Adipocyte (in vitro differentiated cells): ENCODE results near the gene HABP2.
A peak's percentile ranks its signal among the peaks of the same experiment; 100 is the strongest.

Experiments
- DNase-seq: peaks from one replicate; pipeline ENCODE4 v3.0.0-alpha.2; 2015; ENCODE audit warnings: low read depth
- H3K27me3 ChIP-seq: replicated peaks from 2 replicates; pipeline ENCODE4 v1.7.0; 2013; ENCODE audit warnings: mild to moderate bottlenecking, low read length, moderate library complexity; ENCODE audit not compliant: control insufficient read depth, insufficient read depth
- H3K36me3 ChIP-seq: 2 replicates; pipeline ENCODE4 v1.7.0; 2013; ENCODE audit warnings: low read length, mild to moderate bottlenecking, moderate library complexity; ENCODE audit not compliant: control insufficient read depth, insufficient read depth, severe bottlenecking
- H3K4me1 ChIP-seq: 2 replicates; pipeline ENCODE4 v1.7.0; 2013; ENCODE audit warnings: mild to moderate bottlenecking, low read length, moderate library complexity; ENCODE audit not compliant: control insufficient read depth, insufficient read depth
- H3K4me3 ChIP-seq: 2 replicates; pipeline ENCODE4 v1.7.0; 2013; ENCODE audit warnings: mild to moderate bottlenecking, low read length, moderate library complexity
- H3K9ac ChIP-seq: 2 replicates; pipeline ENCODE4 v1.7.0; 2013; ENCODE audit warnings: mild to moderate bottlenecking, low read length, moderate library complexity
- H3K9me3 ChIP-seq: 2 replicates; pipeline ENCODE4 v1.7.0; 2013; ENCODE audit warnings: mild to moderate bottlenecking, low read length, moderate library complexity; ENCODE audit not compliant: control insufficient read depth

Gene HABP2

GRCh38 chr10:113518816-113519591 is 33.8 kb upstream of the HABP2 start:
- H3K36me3 ChIP-seq, result no peaks in the 10 kb centered on the region
- no peak for DNase-seq

GRCh38 chr10:113519681-113520115 is 33.2 kb upstream of the HABP2 start:
- no peak for DNase-seq
- H3K36me3 ChIP-seq, result no peaks in the 10 kb centered on the region
- H3K4me3 ChIP-seq, result no peak overlapping the region
- H3K4me1 ChIP-seq, result peaks cover 36% of the 10 kb centered on the region
- H3K9me3 ChIP-seq, result no peaks in the 10 kb centered on the region
- H3K27me3 ChIP-seq, result no peaks in the 10 kb centered on the region
- no peak overlapping the region for H3K9ac ChIP-seq

More at GRCh38 chr10:113518816-113519591, 33.8 kb upstream of the HABP2 start:
- Histone ChIP-seq H3K9me3 (no peaks in the 10 kb centered on the region), H3K27me3 (no peaks in the 10 kb centered on the region), H3K4me1 (peaks cover 31% of the 10 kb centered on the region), H3K9ac (no peak overlapping the region), H3K4me3 (no peak overlapping the region)

DNA sequence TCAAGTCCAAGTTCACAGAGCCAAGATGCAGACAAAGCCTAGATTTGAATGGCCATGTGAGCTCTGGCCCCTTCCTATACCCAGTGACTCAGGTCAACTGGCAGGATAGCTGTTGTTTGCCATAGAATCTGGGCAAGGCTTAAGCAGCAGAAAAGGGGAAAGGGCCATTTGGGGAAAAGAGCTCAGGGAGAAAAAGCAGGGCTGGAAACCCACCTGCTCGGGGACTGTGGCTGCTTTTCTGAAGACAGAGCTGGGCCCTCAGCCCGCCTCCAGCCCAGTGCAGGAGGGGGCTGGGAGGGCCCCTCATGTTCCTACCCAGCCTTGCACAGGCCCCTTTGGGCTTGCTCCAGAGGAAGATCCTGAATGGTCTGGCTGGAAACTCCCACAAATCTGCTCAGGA is 32.6 kb upstream of the HABP2 start:
- no peak for DNase-seq
- H3K9me3 ChIP-seq, result no peaks in the 10 kb centered on the region
- H3K4me1 ChIP-seq, result peaks cover 38% of the 10 kb centered on the region
- H3K4me3 ChIP-seq, result no peak overlapping the region
- H3K27me3 ChIP-seq, result no peaks in the 10 kb centered on the region
- H3K9ac ChIP-seq, result no peak overlapping the region
- no peaks in the 10 kb centered on the region for H3K36me3 ChIP-seq

DNA sequence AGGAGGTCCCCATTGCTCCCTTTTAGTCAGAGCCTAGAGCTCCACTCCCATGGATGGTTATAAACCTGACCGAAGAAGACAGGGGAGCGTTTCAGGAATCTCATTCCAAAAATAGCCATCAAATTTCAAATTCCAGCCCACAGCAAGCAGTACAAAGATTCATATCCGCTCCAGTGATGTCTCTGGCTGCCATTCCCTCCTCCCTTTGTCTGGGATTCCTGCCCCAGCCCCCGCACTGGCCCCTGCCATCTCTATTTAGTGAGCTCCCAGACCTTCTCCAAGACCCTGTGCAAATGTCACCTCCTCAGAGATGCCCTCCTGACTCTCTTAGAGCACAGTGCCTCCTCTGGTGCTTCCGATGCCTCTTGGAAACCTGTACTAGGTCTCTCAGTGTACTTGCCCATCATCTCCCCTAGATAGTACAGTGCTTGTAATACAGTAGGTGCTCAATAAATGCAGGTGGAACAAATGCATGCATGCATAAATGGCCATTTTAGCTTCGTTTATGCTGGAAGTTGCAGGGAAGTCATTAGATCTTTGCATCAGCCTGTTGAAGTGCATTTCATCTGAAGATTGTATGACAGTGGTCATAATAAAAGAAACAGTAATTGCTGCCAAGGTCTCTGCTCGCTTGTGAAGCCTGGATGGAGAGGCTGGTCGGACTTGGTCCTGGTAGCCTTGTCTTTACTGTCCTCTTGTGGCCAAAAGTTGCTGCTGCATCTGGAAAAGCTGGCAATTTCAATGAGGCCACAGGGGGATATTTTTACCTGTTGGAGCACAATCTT is 32.0 kb upstream of the HABP2 start:
- no peak overlapping the region for H3K9ac ChIP-seq
- peak; percentile 91 for DNase-seq
- peaks cover 38% of the 10 kb centered on the region for H3K4me1 ChIP-seq
- no peaks in the 10 kb centered on the region for H3K27me3 ChIP-seq
- no peaks in the 10 kb centered on the region for H3K9me3 ChIP-seq
- H3K36me3 ChIP-seq, result no peaks in the 10 kb centered on the region
- H3K4me3 ChIP-seq, result no peak overlapping the region

GRCh38 chr10:113521475-113521795 is 31.4 kb upstream of the HABP2 start:
- Histone ChIP-seq H3K9ac (no peak overlapping the region), H3K4me3 (no peak overlapping the region), H3K36me3 (no peaks in the 10 kb centered on the region), H3K9me3 (no peaks in the 10 kb centered on the region), H3K27me3 (no peaks in the 10 kb centered on the region), H3K4me1 (peaks cover 39% of the 10 kb centered on the region)
- DNase-seq, result no peak

DNA sequence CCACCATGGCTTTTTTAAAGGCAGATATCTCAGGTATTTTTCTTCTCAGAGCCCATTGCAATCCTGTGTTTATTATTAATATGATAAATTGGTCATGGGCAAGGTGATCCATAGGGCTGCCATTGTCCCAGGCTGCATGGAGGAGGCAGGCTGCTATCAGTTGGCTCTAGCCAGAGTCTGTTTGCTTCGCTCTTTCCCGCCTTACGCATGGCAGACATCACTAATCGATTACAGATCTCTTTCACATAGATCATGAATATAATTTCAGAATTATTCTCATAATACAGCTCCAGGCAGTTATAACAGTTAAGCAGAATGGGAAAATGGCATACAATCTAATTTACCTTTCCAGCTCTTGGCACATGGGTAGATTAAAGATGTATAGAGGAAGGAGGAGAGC is 30.4 kb upstream of the HABP2 start:
- Histone ChIP-seq H3K4me3 (no peak overlapping the region), H3K9ac (peak overlapping the region; percentile 25), H3K36me3 (no peaks in the 10 kb centered on the region), H3K27me3 (no peaks in the 10 kb centered on the region), H3K9me3 (no peaks in the 10 kb centered on the region), H3K4me1 (peaks cover 49% of the 10 kb centered on the region)
- no peak for DNase-seq

DNA sequence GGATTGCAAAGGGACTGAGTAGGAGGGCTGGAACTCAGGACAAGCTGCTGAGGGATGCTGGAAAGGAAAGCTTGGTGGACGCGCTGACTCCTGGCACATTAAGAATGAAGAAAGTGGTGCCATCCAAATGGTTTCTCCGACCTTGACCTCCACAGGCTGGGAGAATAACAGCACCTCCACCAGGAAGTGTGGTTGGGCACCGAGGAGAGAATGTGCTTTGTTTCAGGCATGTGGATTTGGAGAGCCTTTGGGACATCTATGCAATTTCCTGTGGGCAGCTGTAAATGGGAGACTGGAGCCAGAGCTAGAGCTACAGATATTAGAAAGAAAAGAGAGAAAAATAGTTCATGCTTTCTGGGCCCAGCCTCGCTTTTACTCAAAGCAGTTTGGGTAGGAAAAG is 29.8 kb upstream of the HABP2 start:
- H3K4me1 ChIP-seq, result peaks cover 54% of the 10 kb centered on the region
- DNase-seq, result no peak
- H3K4me3 ChIP-seq, result no peak overlapping the region
- peak overlapping the region; percentile 25 for H3K9ac ChIP-seq
- H3K36me3 ChIP-seq, result no peaks in the 10 kb centered on the region
- no peaks in the 10 kb centered on the region for H3K9me3 ChIP-seq
- H3K27me3 ChIP-seq, result no peaks in the 10 kb centered on the region

DNA sequence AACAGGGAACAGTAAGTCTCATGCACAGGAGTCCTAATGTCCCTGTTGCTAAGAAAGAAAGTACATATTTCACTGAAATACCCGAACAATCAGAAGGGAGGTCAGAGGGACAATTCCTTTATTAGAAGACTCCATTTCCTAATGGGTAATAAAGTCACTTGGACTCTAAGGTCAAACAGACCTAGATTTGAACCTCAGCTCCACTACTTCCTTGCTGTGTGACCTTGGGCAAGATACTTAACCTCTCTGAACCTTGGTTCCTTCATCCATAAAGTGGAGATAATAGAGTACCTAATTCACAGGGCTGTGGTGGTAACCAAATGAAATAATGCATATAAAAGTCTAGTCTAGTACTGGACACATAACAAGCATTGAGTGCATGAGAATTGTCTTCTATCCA is 29.2 kb upstream of the HABP2 start:
- Histone ChIP-seq H3K27me3 (no peaks in the 10 kb centered on the region), H3K36me3 (no peaks in the 10 kb centered on the region), H3K4me1 (peaks cover 54% of the 10 kb centered on the region), H3K9me3 (no peaks in the 10 kb centered on the region), H3K9ac (peak overlapping the region; percentile 25), H3K4me3 (no peak overlapping the region)
- DNase-seq, result no peak

- no peak for DNase-seq
- Histone ChIP-seq H3K4me1 (peaks cover 54% of the 10 kb centered on the region), H3K4me3 (no peak overlapping the region), H3K9ac (no peak overlapping the region), H3K9me3 (no peaks in the 10 kb centered on the region), H3K36me3 (no peaks in the 10 kb centered on the region), H3K27me3 (peaks cover under 1% of the 10 kb centered on the region)
These were observed 28.7 kb upstream of the HABP2 start for GRCh38 chr10:113524120-113524519.

GRCh38 chr10:113524539-113525490 is 28.0 kb upstream of the HABP2 start:
- no peak overlapping the region for H3K4me3 ChIP-seq
- H3K9me3 ChIP-seq, result no peaks in the 10 kb centered on the region
- peaks cover 4% of the 10 kb centered on the region for H3K27me3 ChIP-seq
- no peaks in the 10 kb centered on the region for H3K36me3 ChIP-seq
- peak overlapping the region; percentile 16 for H3K9ac ChIP-seq
- peaks cover 50% of the 10 kb centered on the region for H3K4me1 ChIP-seq
- DNase-seq, result peak; percentile 43

DNA sequence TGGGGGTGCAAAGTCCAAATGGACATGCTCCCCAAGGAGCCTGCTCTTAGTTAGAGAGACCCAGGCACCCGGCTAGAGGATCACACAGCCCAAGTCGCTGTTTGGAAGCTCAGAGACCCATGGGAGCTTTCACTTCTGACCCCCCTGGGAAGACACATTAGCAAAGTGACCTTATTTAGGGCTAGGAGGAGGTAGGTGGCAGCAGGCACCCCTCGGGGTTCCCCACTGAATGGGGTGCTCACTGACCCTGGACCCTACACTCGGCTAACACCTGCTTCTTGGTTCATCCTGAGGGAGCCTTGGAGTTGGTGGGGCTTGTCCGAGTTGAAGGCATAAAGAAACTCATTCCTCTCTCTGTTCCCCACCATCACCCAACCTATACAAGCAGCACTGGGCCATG is 27.1 kb upstream of the HABP2 start:
- H3K4me1 ChIP-seq, result peaks cover 41% of the 10 kb centered on the region
- no peaks in the 10 kb centered on the region for H3K9me3 ChIP-seq
- no peak for DNase-seq
- H3K4me3 ChIP-seq, result no peak overlapping the region
- H3K27me3 ChIP-seq, result peaks cover 4% of the 10 kb centered on the region
- H3K36me3 ChIP-seq, result no peaks in the 10 kb centered on the region
- H3K9ac ChIP-seq, result no peak overlapping the region
